Heart right ventricle (tissue), 16 donors: ENCODE results near the gene WWOX. TPM values are rescaled to one million over a fixed set of nuclear protein-coding genes. Genes with fewer than 3 reads are reported as not detected.
A peak's percentile ranks its signal among the peaks of the same experiment; 100 is the strongest.

Experiments
- ATAC-seq, 8 donors: fragments of 200-7000 bp; cut with Tn5 transposase; one replicate each; pipeline ENCODE4 v1.9.1; 2020; ENCODE audit warnings: mild to moderate bottlenecking in 8 of 8, moderate library complexity in 8 of 8, moderate number of reproducible peaks in 1 of 8
- DNase-seq, 2 donors: peaks; one replicate each; pipeline ENCODE4 v3.0.0-alpha.2; 2020
- H3K27ac ChIP-seq, 10 donors: fragments of 200-600 bp; sonication (generic) in 2 of 10; one replicate each; pipeline versions ENCODE4 v1.5.0 to v1.8.0; 2020 to 2022; ENCODE audit warnings: mild to moderate bottlenecking in 3 of 10
- H3K27me3 ChIP-seq, 7 donors: fragments of 200-600 bp; one replicate each; pipeline ENCODE4 v1.8.0; 2021 to 2022; ENCODE audit warnings: mild to moderate bottlenecking in 2 of 7
- H3K36me3 ChIP-seq, 9 donors: fragments of 200-600 bp; sonication (generic) in 1 of 9; one replicate each; pipeline versions ENCODE4 v1.5.0 to v1.8.0; 2020 to 2022; ENCODE audit warnings: mild to moderate bottlenecking in 2 of 9
- H3K4me1 ChIP-seq, 9 donors: fragments of 200-600 bp; sonication (generic) in 1 of 9; one replicate each; pipeline versions ENCODE4 v1.5.0 to v1.8.0; 2020 to 2022; ENCODE audit warnings: mild to moderate bottlenecking in 4 of 9
- H3K4me3 ChIP-seq, 10 donors: fragments of 200-600 bp; sonication (generic) in 2 of 10; one replicate each; pipeline versions ENCODE4 v1.5.0 to v1.8.0; 2020 to 2022; ENCODE audit warnings: mild to moderate bottlenecking in 7 of 10, moderate library complexity in 2 of 10
- H3K9me3 ChIP-seq, 11 donors: fragments of 200-600 bp in 10 of 11; sonication (generic) in 2 of 11; one replicate each; pipeline versions ENCODE4 v1.5.0 to v1.8.0; 2013 to 2022; ENCODE audit warnings: mild to moderate bottlenecking in 2 of 11, control low read depth in 1 of 11, moderate library complexity in 1 of 11
- CTCF ChIP-seq, 9 donors: fragments of 200-600 bp; sonication (generic) in 2 of 9; IDR thresholded peaks; one replicate each; pipeline versions ENCODE4 v1.5.0 to v1.8.0; 2021 to 2022; ENCODE audit warnings: antibody characterized with exemption in 9 of 9, mild to moderate bottlenecking in 5 of 9, moderate library complexity in 1 of 9
- WGBS, 2 donors: extraction: QIAGEN DNeasy Blood & Tissue Kit; methylation state at CpG; one replicate each; pipeline ENCODE4 v1.1.7; 2013; ENCODE audit warnings: inconsistent platforms in 1 of 2; 5-methylcytosine and 5-hydroxymethylcytosine counted together
- intact Hi-C, 10 donors: fragments of 100-400 bp; cut with DNase I; formaldehyde crosslinking; loops; one replicate each; pipeline versions ENCODE4 v1.11.1 to v1.14.2; 2022
- polyA plus RNA-seq, 2 donors: library from polyadenylated mRNA; stranded (reverse); fragments of 200-250 nt; gene quantifications; one replicate each; pipeline ENCODE4 v1.2.3, GENCODE V29; 2013
- total RNA-seq, 10 donors: library from RNA; stranded (reverse); fragmentation: NEBNext Ultra II Directional in 3 of 10; extraction: Animal tissue kit (Norgen Biotek cat#: 25700) in 3 of 10; gene quantifications; one replicate each; pipeline versions ENCODE4 v1.2.1 to v1.2.4, GENCODE V29; 2021 to 2023
- donor health status: Arrhythmogenic right ventricular cardiomyopathy.
- donor health status: ischemic (EF 13 %, LVEDD 7.1; RV severe dilation, severe dysfunction).
- donor health status: healthy with polysubstance abuse.
- donor health status: DM: no; HTN: yes; CAD: no.
- donor health status: DM: no; HTN: no; CAD: no.
- donor health status: ischemic (EF 25% LVEDD 6.9; RV normal size, moderate dysfunction).
- donor health status: ischemic (EF 25% LVEDD 5.7; RV mildly dilated, moderate dysfunction).
- donor health status: healthy.
- donor health status: DM: yes; HTN: yes; CAD: no.
- donor health status: Ischemic cardiomyopathy.
- donor health status: ischemic (EF 35%, LVEDD 5.7; RV mildly dilated, moderate dysfunction).
- donor health status: nonischemic (EF 11% LVEDD 7.7; RV severe dilation, severe dysfunction).
- donor health status: DM: yes; HTN: yes; CAD: no.
- donor health status: PGD.
- donor health status: ischemic (EF 29% LVEDD 5.4; RV normal size, mild dysfunction).
- donor health status: nonischemic (EF 23%, LVEDD 6.1; RV moderate dilation, normal function).

WWOX gene
- total and polyA plus RNA-seq, 12 donors, result 4.9 to 15.0 (median 9.9) TPM

DNA sequence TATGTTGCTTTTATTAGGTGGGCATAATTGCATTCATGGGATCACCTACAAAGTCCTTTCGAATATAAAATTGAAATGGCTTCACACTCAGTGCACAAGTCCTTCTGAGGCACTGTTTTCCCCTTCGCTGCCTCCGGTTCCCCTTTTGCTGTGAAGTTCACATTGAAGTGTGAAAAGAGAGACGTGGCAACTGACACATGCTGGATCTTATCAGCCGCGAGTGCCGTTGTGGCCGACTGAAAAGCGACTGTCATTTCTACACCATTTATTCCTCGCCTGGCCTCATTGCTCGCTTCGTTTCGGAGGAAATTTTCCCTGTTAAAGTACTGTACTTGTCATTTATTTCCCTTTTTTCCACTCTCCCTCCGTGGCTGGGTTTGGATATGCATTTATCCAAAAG lies 1077.6 kb downstream of the WWOX start:
- ATAC-seq, result peak in 1 of 8 donors; percentile 50
- H3K27me3 ChIP-seq, result no peaks in the 10 kb centered on the region
- no peak for TF ChIP-seq CTCF (IDR thresholded peaks at IDR 0.05)
- 32 to 42% methylated on average over 14 of the region's 14 CpGs for WGBS, 2 donors
- no peak for DNase-seq
- intact Hi-C loops, result no loop called here
- peaks cover 0 to 43% (median 7%) of the 10 kb centered on the region in 11 donors for H3K9me3 ChIP-seq
- no peak overlapping the region for H3K4me3 ChIP-seq
- no peaks in the 10 kb centered on the region for H3K36me3 ChIP-seq
- no peak overlapping the region for H3K27ac ChIP-seq
- peaks cover 0 to 4% (median 0%) of the 10 kb centered on the region in 9 donors for H3K4me1 ChIP-seq

GRCh38 chr16:79181419-79181818 lies 1082.0 kb downstream of the WWOX start:
- WGBS, 2 donors, result 72% methylated on average over 3 of the region's 3 CpGs
- H3K4me1 ChIP-seq, result peaks cover 0 to 10% (median 0%) of the 10 kb centered on the region in 9 donors
- no peak overlapping the region for H3K27ac ChIP-seq
- intact Hi-C loops, result no loop called here
- TF ChIP-seq CTCF (IDR thresholded peaks at IDR 0.05), result no peak
- DNase-seq (no peak), ATAC-seq (no peak)
- H3K9me3 ChIP-seq, result peaks cover 0 to 37% (median 3%) of the 10 kb centered on the region in 11 donors
- H3K36me3 ChIP-seq, result no peaks in the 10 kb centered on the region
- no peak overlapping the region for H3K4me3 ChIP-seq
- H3K27me3 ChIP-seq, result no peaks in the 10 kb centered on the region

DNA sequence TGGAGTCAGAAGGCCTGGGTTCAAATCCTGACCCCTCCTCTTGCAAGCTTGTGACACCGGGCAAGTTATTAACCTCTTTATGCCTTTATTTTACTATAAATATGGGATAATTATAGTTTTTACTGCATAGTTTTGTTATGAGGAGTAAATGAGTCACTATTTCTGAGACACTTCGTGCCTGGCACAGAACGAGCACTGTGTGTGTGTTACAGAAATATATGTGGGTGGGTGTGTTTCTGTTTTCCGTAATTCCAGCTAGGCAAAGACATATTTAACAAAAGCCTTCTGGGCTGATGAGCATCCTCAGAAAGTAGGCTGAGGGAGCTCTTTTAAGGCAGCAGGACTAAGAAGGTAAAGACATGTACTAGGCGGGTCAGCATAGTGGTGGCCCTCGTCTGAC lies 1083.2 kb downstream of the WWOX start:
- no peaks in the 10 kb centered on the region for H3K27me3 ChIP-seq
- no peak for DNase-seq
- H3K27ac ChIP-seq, result no peak overlapping the region
- TF ChIP-seq CTCF (IDR thresholded peaks at IDR 0.05), result no peak
- H3K9me3 ChIP-seq, result peaks cover 0 to 32% (median 3%) of the 10 kb centered on the region in 11 donors
- ATAC-seq, result no peak
- no peak overlapping the region for H3K4me3 ChIP-seq
- intact Hi-C loops, result no loop called here
- peaks cover 0 to 14% (median 0%) of the 10 kb centered on the region in 9 donors for H3K4me1 ChIP-seq
- H3K36me3 ChIP-seq, result no peaks in the 10 kb centered on the region
- 82 to 93% methylated on average over 6 of the region's 6 CpGs for WGBS, 2 donors

DNA sequence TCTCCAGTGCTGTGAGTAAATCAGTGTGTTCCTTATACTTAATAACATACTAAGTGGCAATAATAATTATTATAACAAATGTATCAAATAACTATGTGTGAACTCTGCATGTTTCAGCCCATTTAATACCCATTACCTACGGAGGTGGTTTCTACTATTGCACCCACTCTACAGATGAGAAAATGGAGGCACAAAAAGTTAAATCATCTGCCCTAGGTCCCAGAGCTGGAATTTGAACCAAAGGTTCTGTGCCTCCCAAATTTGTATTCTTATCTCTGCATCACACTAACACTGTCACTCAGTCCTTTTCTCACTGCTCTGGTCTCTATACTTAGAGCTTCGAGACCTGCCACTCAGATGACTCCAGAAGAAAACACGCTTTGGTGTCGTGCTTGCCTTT lies 1084.1 kb downstream of the WWOX start:
- WGBS, 2 donors, result 85 to 90% methylated on average over 4 of the region's 4 CpGs
- DNase-seq, result no peak
- no peak for ATAC-seq
- Histone ChIP-seq H3K27me3 (no peaks in the 10 kb centered on the region), H3K9me3 (peaks cover 0 to 26% (median 3%) of the 10 kb centered on the region in 11 donors), H3K4me3 (no peak overlapping the region), H3K4me1 (peaks cover 0 to 14% (median 0%) of the 10 kb centered on the region in 9 donors), H3K27ac (no peak overlapping the region), H3K36me3 (no peaks in the 10 kb centered on the region)
- TF ChIP-seq CTCF (IDR thresholded peaks at IDR 0.05), result no peak
- intact Hi-C loops, result no loop called here
